ENCODE data around the gene IGFN1. TPM values are rescaled to one million over a fixed set of nuclear protein-coding genes. Genes with fewer than 3 reads are reported as not detected.
A peak's percentile ranks its signal among the peaks of the same experiment; 100 is the strongest.

Gene IGFN1
- total RNA-seq, 1 donor from 2014 or later: 0.86 TPM

GRCh38 chr1:201208236-201208635 is 17.6 kb downstream of the IGFN1 start:
- no peak overlapping the region for H3K4me3 ChIP-seq (ENCODE audit: low read depth, low read length)
- no peak for TF ChIP-seq CTCF (conservative IDR thresholded peaks at IDR 0.05; ENCODE audit: low read depth, low read length)
- DNase-seq (ENCODE audit: low read depth): no peak

DNA sequence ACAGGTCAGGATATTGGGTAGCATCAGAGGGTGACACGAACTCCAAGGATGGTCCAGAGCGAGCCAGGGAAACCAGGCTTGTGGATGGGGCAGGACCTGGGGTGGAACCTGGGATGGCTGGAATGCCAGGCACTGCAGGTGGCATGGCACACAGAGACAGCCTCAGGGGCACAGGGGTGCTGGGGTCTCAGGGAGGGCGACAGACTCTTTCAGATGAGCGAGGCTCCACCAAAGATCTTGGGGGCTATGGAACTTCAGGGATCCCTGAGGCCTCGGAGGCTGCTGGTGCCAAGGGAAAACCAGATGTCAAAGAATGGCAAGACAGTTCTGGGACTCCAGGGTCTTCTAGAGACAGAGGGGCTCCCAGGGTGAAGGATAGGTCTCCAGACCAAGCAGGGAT is 21.4 kb downstream of the IGFN1 start:
- DNase-seq (ENCODE audit: low read depth): no peak
- no peak for TF ChIP-seq CTCF (conservative IDR thresholded peaks at IDR 0.05; ENCODE audit: low read depth, low read length)
- H3K4me3 ChIP-seq (ENCODE audit: low read depth, low read length): no peak overlapping the region

DNA sequence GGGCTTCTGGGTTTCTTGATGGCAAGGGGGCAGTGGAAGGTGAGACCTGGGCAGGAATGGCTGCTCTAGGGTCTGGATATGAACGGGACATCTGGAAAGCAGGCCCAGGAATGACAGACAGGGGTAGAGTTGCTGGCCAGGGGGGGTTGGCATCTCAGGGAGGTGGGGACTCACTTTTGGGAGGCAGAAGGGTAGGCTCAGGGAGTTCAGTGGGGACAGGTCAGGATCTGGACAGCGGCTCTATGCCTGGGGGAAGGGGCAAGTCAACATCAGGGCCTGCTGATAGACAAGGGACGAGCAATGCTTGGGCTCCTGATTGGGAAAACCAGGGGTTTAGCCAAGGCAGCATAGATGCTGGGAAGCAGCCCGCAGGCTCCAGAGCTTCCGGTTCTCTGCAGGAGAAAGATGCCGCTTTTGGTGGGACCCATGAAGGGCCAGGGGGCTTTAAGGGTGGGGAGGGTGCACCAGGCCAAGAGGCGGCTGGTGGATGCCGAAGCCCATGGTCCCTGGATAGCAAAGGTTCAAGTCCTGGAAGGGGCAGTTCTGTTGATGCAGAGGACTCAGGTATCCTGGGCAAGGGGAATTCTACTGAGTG is 21.9 kb downstream of the IGFN1 start:
- TF ChIP-seq CTCF (conservative IDR thresholded peaks at IDR 0.05; ENCODE audit: low read depth, low read length): no peak
- no peak overlapping the region for H3K4me3 ChIP-seq (ENCODE audit: low read depth, low read length)
- no peak for DNase-seq (ENCODE audit: low read depth)

- DNase-seq (ENCODE audit: low read depth): no peak
- no peak for TF ChIP-seq CTCF (conservative IDR thresholded peaks at IDR 0.05; ENCODE audit: low read depth, low read length)
Measured at GRCh38 chr1:201213106-201213770, 22.6 kb downstream of the IGFN1 start.

DNA sequence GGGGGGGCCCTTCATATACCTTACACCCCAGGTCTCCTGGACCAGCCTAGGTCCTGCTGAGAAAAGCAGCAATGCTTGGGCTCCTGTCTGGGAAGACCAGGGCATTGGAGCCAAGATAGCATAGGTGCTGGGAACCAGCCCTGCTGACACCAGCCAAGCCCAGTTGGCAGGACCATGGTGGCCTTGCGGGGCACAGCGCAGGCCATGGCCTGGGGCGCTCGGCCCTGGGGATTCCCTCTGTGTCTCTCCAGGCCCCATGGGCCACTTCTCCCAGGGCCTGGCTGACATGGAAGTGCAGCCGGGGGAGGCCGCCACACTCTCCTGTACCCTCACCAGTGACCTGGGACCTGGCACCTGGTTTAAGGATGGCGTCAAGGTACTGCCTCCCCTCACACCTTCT is 23.3 kb downstream of the IGFN1 start:
- no peak for TF ChIP-seq CTCF (conservative IDR thresholded peaks at IDR 0.05; ENCODE audit: low read depth, low read length)
- no peak for DNase-seq (ENCODE audit: low read depth)
- no peak overlapping the region for H3K4me3 ChIP-seq (ENCODE audit: low read depth, low read length)

More at GRCh38 chr1:201213106-201213770, 22.6 kb downstream of the IGFN1 start:
- H3K4me3 ChIP-seq (ENCODE audit: low read depth, low read length): no peak overlapping the region

DNA sequence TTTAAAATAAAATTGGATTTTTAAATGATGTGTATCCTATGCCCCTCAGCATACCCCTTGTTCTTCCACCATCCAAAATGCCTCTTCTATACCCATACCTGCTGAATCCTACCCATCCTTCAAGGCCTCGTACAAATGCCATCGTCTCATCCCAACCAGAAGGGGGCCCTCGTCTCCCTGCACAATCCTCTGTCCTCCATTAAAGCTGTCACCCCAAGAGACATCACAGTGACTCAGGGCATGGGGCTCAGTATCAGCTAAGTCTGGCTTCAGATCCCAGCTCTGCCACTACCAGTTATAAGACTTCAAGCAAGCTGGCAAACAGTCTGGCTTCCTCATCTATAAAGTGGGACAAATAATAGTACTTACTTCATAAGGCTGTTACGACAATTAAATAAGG is 23.8 kb downstream of the IGFN1 start:
- H3K4me3 ChIP-seq (ENCODE audit: low read depth, low read length): no peak overlapping the region
- no peak for DNase-seq (ENCODE audit: low read depth)
- TF ChIP-seq CTCF (conservative IDR thresholded peaks at IDR 0.05; ENCODE audit: low read depth, low read length): peak; percentile 20

DNA sequence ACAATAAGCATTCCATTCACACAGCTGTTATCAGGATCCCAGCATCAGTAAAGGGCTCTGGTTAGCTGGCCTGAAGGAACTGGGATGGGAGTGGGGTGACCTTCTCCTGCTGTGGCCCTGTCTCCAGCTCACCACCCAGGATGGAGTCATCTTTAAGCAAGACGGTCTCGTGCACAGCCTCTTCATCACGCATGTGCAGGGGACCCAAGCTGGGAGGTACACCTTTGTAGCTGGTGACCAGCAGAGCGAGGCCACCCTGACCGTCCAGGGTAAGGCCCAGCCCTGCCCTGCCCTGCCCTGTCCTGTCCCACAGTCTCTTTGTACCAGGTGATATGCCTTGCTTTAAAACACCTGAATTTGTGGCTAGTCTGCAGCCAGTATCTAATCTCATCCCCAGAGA is 24.3 kb downstream of the IGFN1 start:
- H3K4me3 ChIP-seq (ENCODE audit: low read depth, low read length): no peak overlapping the region
- no peak for DNase-seq (ENCODE audit: low read depth)
- no peak for TF ChIP-seq CTCF (conservative IDR thresholded peaks at IDR 0.05; ENCODE audit: low read depth, low read length)
